ENCODE data around the gene FUT9. TPM values are rescaled to one million over a fixed set of nuclear protein-coding genes. Genes with fewer than 3 reads are reported as not detected.
A peak's percentile ranks its signal among the peaks of the same experiment; 100 is the strongest.

The FUT9 gene
- total and polyA plus RNA-seq, 2 of the 8 experiments (the other 6 are each of a cell fraction or from before 2014, with no cell fraction given) = 0.85 to 4.9 TPM

- Histone ChIP-seq H3K23me2 (ENCODE audit: low read depth, low read length) (no peaks in the 10 kb centered on the region), H3K14ac (ENCODE audit: insufficient read length) (no peak overlapping the region), H2BK20ac (ENCODE audit: low read length) (no peak overlapping the region), H3K18ac (ENCODE audit: extremely low read depth, low read length) (no peak overlapping the region), H3K79me2 (ENCODE audit: control insufficient read depth in 1 of 2, insufficient read depth in 2 of 2, low read length in 2 of 2) (no peaks in the 10 kb centered on the region), H2BK12ac (ENCODE audit: low read depth, low read length) (no peak overlapping the region; the same call in 1 of the 2 replicates), H3K23ac (ENCODE audit: insufficient read length) (no peak overlapping the region), H2BK120ac (replicated peaks; ENCODE audit: low read depth, low read length) (no peak overlapping the region), H3K4me2 (ENCODE audit: insufficient read depth in 1 of 2, low read depth in 2 of 2, low read length in 2 of 2) (0 out of 4 replicates have a peak overlapping the region, but pooled peaks of 1 of the 2 experiments have one; percentile 34), H3K4me1 (replicated peaks in 1 of 4; ENCODE audit: control insufficient read depth in 3 of 4, insufficient read depth in 4 of 4, low read length in 3 of 4) (peaks cover 0 to 3% (median 0%) of the 10 kb centered on the region in 4 experiments; a peak in 2 of 7 replicates), H3K79me1 (ENCODE audit: low read depth, low read length) (no peaks in the 10 kb centered on the region), H3K56ac (replicated peaks; ENCODE audit: insufficient read length, low read depth, low read length) (no peak overlapping the region), H3K4ac (replicated peaks; ENCODE audit: insufficient read length, low read depth, low read length) (no peak overlapping the region), H3K36me3 (ENCODE audit: control insufficient read depth in 2 of 4, insufficient read depth in 4 of 4, low read length in 3 of 4) (no peaks in the 10 kb centered on the region), H4K8ac (ENCODE audit: extremely low read depth, insufficient read depth, low read length) (no peak overlapping the region), H3K9ac (replicated peaks in 1 of 4; ENCODE audit: extremely low read depth in 1 of 4, low read depth in 3 of 4, low read length in 3 of 4) (no peak overlapping the region), H2AK5ac (ENCODE audit: low read depth, low read length) (no peak overlapping the region), H2AFZ (ENCODE audit: low read length) (no peak overlapping the region), H2BK5ac (ENCODE audit: low read depth, low read length) (no peak overlapping the region), H4K91ac (replicated peaks; ENCODE audit: insufficient read length, low read length) (no peak overlapping the region), H3K9me3 (ENCODE audit: insufficient read depth in 2 of 2, low read depth in 1 of 2, low read length in 1 of 2) (no peaks in the 10 kb centered on the region), H3K4me3 (ENCODE audit: extremely low read depth in 1 of 4, insufficient read depth in 2 of 4, low read depth in 3 of 4, low read length in 4 of 4) (no peak overlapping the region; a peak in 1 of 8 replicates), H3K27ac (ENCODE audit: low read depth, low read length) (peak overlapping the region; percentile 73; the same call in 1 of the 2 replicates), H3K27me3 (replicated peaks in 1 of 4; ENCODE audit: control insufficient read depth in 3 of 4, extremely low read depth in 1 of 4, insufficient read depth in 3 of 4, low read length in 3 of 4) (no peaks in the 10 kb centered on the region), H4K5ac (ENCODE audit: insufficient read length, low read depth, low read length) (no peak overlapping the region), H4K20me1 (replicated peaks in 1 of 2; ENCODE audit: control insufficient read depth in 1 of 2, insufficient read depth in 2 of 2, low read length in 2 of 2) (no peaks in the 10 kb centered on the region), H2BK15ac (ENCODE audit: low read length) (no peak overlapping the region)
- CTCF ChIA-PET (ENCODE audit: partially characterized antibody) = no interaction called here
- no peak for TF ChIP-seq E2F6 (IDR thresholded peaks at IDR 0.05)
- TF ChIP-seq BCL11A (IDR thresholded peaks at IDR 0.05; ENCODE audit: low read depth in 2 of 2, low read length in 2 of 2) = no peak
- no peak for TF ChIP-seq CBX8 (IDR thresholded peaks at IDR 0.05; ENCODE audit: borderline replicate concordance, low read depth, low read length)
- no peak for TF ChIP-seq HDAC6 (IDR thresholded peaks at IDR 0.05; ENCODE audit: low read depth, low read length)
- TF ChIP-seq TCF12 (IDR thresholded peaks at IDR 0.05; ENCODE audit: low read depth, low read length) = no peak
- TF ChIP-seq RAD21 (IDR thresholded peaks at IDR 0.05 in 1 of 2, conservative IDR thresholded peaks at IDR 0.05 in 1 of 2; ENCODE audit: low read depth in 2 of 2, low read length in 2 of 2) = no peak
- TF ChIP-seq USF2 (IDR thresholded peaks at IDR 0.05; ENCODE audit: low read length) = no peak
- no peak for TF ChIP-seq SRF (IDR thresholded peaks at IDR 0.05; ENCODE audit: low read depth, low read length)
- FAIRE-seq (no peak), DNase-seq (ENCODE audit: low read depth in 1 of 2, low spot score in 2 of 2) (no peak)
- POLR2A ChIA-PET (ENCODE audit: partially characterized antibody) = interaction anchor here (0.6 kb wide), 1 partner anchor 182 kb away, joined by 4 read pairs; the partner anchor contains the start of gene FUT9
Observed at GRCh38 chr6:96197241-96197640, 181.5 kb downstream of the FUT9 start.
